H9 (cell line): Measurements from ENCODE around the gene AXIN1. TPM values are rescaled to one million over a fixed set of nuclear protein-coding genes. Genes with fewer than 3 reads are reported as not detected.

ENCODE experiments used
- DNase-seq: peaks from one replicate; pipeline ENCODE4 v3.0.0-alpha.2; 2017
- H2AFZ ChIP-seq: one replicate; pipeline ENCODE4 v1.6.1; 2013; ENCODE audit warnings: mild to moderate bottlenecking, low read length, control low read depth, moderate library complexity
- H2AK5ac ChIP-seq: 2 replicates; pipeline ENCODE4 v1.6.1; 2013; ENCODE audit warnings: low read length, control low read depth, mixed read lengths; ENCODE audit not compliant: insufficient read length
- H2BK120ac ChIP-seq: one replicate; pipeline ENCODE4 v1.6.1; 2013; ENCODE audit warnings: low read depth, mild to moderate bottlenecking, low read length, control low read depth, inconsistent platforms; ENCODE audit not compliant: poor library complexity, severe bottlenecking
- H2BK12ac ChIP-seq: 2 replicates; pipeline ENCODE4 v1.6.1; 2013; ENCODE audit warnings: low read length, control low read depth, mixed read lengths, low read depth; ENCODE audit not compliant: insufficient read length
- H2BK15ac ChIP-seq: 2 replicates; pipeline ENCODE4 v1.6.1; 2013; ENCODE audit warnings: low read depth, low read length, control low read depth
- H2BK20ac ChIP-seq: one replicate; pipeline ENCODE4 v1.6.1; 2013; ENCODE audit warnings: low read depth, mild to moderate bottlenecking, low read length, control low read depth, inconsistent platforms; ENCODE audit not compliant: poor library complexity, severe bottlenecking
- H2BK5ac ChIP-seq: 2 replicates; pipeline ENCODE4 v1.6.1; 2013; ENCODE audit warnings: low read length, control low read depth, mixed read lengths; ENCODE audit not compliant: insufficient read length
- H3K14ac ChIP-seq: 2 replicates; pipeline ENCODE4 v1.6.1; 2013; ENCODE audit warnings: low read length, control low read depth; ENCODE audit not compliant: insufficient read depth
- H3K18ac ChIP-seq: 2 replicates; pipeline ENCODE4 v1.6.1; 2013; ENCODE audit warnings: low read depth, mild to moderate bottlenecking, mixed read lengths, low read length, control low read depth; ENCODE audit not compliant: insufficient read length
- H3K23ac ChIP-seq: 2 replicates; pipeline ENCODE4 v1.6.1; 2013; ENCODE audit warnings: low read length, control low read depth, mixed read lengths, low read depth; ENCODE audit not compliant: insufficient read length
- H3K23me2 ChIP-seq: 2 replicates; pipeline ENCODE4 v1.6.1; 2013; ENCODE audit warnings: low read depth, mild to moderate bottlenecking, mixed read lengths, low read length, control low read depth; ENCODE audit not compliant: insufficient read length, poor library complexity, severe bottlenecking
- H3K27ac ChIP-seq: 2 replicates; pipeline ENCODE4 v1.5.1; 2013; ENCODE audit warnings: low read length, control low read depth, mixed read lengths, low read depth; ENCODE audit not compliant: insufficient read length
- H3K27me3 ChIP-seq: 2 replicates; pipeline ENCODE4 v1.6.1; 2013; ENCODE audit warnings: low read length, control low read depth, inconsistent platforms; ENCODE audit not compliant: insufficient read depth
- H3K4ac ChIP-seq: 2 replicates; pipeline ENCODE4 v1.6.1; 2013; ENCODE audit warnings: low read depth, mild to moderate bottlenecking, control low read depth, inconsistent platforms, low read length, moderate library complexity
- H3K4me1 ChIP-seq: 2 replicates; pipeline ENCODE4 v1.6.1; 2013; ENCODE audit warnings: low read length, control low read depth, inconsistent platforms; ENCODE audit not compliant: insufficient read depth
- H3K4me2 ChIP-seq: 2 replicates; pipeline ENCODE4 v1.6.1; 2013; ENCODE audit warnings: low read length, control low read depth, mixed read lengths; ENCODE audit not compliant: insufficient read length, insufficient read depth
- H3K56ac ChIP-seq: 2 replicates; pipeline ENCODE4 v1.6.1; 2013; ENCODE audit warnings: low read depth, mild to moderate bottlenecking, mixed read lengths, low read length, control low read depth; ENCODE audit not compliant: insufficient read length
- H3K79me1 ChIP-seq: 2 replicates; pipeline ENCODE4 v1.6.1; 2013; ENCODE audit warnings: low read depth, mild to moderate bottlenecking, moderate library complexity, low read length, control low read depth, inconsistent platforms; ENCODE audit not compliant: insufficient read depth, poor library complexity, severe bottlenecking
- H3K79me2 ChIP-seq: 2 replicates; pipeline ENCODE4 v1.6.1; 2013; ENCODE audit warnings: low read length, control low read depth, inconsistent platforms; ENCODE audit not compliant: insufficient read depth
- H3K9ac ChIP-seq: 2 replicates; pipeline ENCODE4 v1.6.1; 2013; ENCODE audit warnings: low read length, control low read depth, mixed read lengths; ENCODE audit not compliant: insufficient read length; ENCODE audit errors: extremely low read depth
- H3K9me3 ChIP-seq: one replicate; pipeline ENCODE4 v1.6.1; 2013; ENCODE audit warnings: low read depth, low read length, inconsistent platforms; ENCODE audit not compliant: control insufficient read depth
- H3T11ph ChIP-seq: one replicate; pipeline ENCODE4 v1.6.1; 2013; ENCODE audit warnings: mild to moderate bottlenecking, low read length, control low read depth, inconsistent platforms
- H4K20me1 ChIP-seq: one replicate; pipeline ENCODE4 v1.6.1; 2013; ENCODE audit not compliant: control insufficient read depth, insufficient read length, insufficient read depth
- H4K5ac ChIP-seq: 2 replicates; pipeline ENCODE4 v1.6.1; 2013; ENCODE audit warnings: low read depth, mild to moderate bottlenecking, mixed read lengths, low read length, control low read depth; ENCODE audit not compliant: insufficient read length
- H4K8ac ChIP-seq: replicated peaks from 2 replicates; pipeline ENCODE4 v1.6.1; 2013; ENCODE audit warnings: low read length, control low read depth, mixed read lengths, low read depth; ENCODE audit not compliant: insufficient read length
- H4K91ac ChIP-seq: 2 replicates; pipeline ENCODE4 v1.6.1; 2013; ENCODE audit warnings: low read depth, mild to moderate bottlenecking, moderate library complexity, mixed read lengths, low read length, control low read depth; ENCODE audit not compliant: insufficient read length
- H3K27ac Mint-ChIP-seq, 3 experiments: 2 replicates in 2 of 3; 3 replicates in 1 of 3; pipeline ENCODE4 v1.8.0; 2020 to 2021; ENCODE audit warnings: mixed read lengths in 3 of 3, mild to moderate bottlenecking in 1 of 3, moderate library complexity in 1 of 3
- H3K27me3 Mint-ChIP-seq: 2 replicates; pipeline ENCODE4 v1.8.0; 2021; ENCODE audit warnings: low read depth, mild to moderate bottlenecking, moderate library complexity, mixed read lengths
- H3K36me3 Mint-ChIP-seq, 3 experiments: 2 replicates in 2 of 3; 3 replicates in 1 of 3; pipeline ENCODE4 v1.8.0; 2020 to 2021; ENCODE audit warnings: low read depth in 3 of 3, mixed read lengths in 3 of 3; ENCODE audit not compliant: insufficient read depth in 1 of 3
- H3K4me1 Mint-ChIP-seq, 2 experiments: 2 replicates each; pipeline ENCODE4 v1.8.0; 2020; ENCODE audit warnings: mixed read lengths in 2 of 2
- H3K4me3 Mint-ChIP-seq, 2 experiments: 2 replicates in 1 of 2; 3 replicates in 1 of 2; pipeline ENCODE4 v1.8.0; 2020 to 2021; ENCODE audit warnings: mild to moderate bottlenecking in 2 of 2, mixed read lengths in 2 of 2, moderate library complexity in 1 of 2
- H3K9me3 Mint-ChIP-seq, 2 experiments: 2 replicates in 1 of 2; 3 replicates in 1 of 2; pipeline ENCODE4 v1.8.0; 2020; ENCODE audit warnings: mild to moderate bottlenecking in 2 of 2, mixed read lengths in 2 of 2, moderate library complexity in 1 of 2
- WGBS: extraction: QIAGEN DNeasy Blood & Tissue Kit; methylation state at CpG from one replicate; pipeline ENCODE4 v1.1.7; 2013; ENCODE audit warnings: missing lambda C conversion rate, low lambda C conversion rate, mixed read lengths; ENCODE audit not compliant: insufficient read length; ENCODE audit errors: extremely low coverage; 5-methylcytosine and 5-hydroxymethylcytosine counted together
- total RNA-seq: library from RNA; stranded (reverse); gene quantifications from 2 replicates; pipeline ENCODE4 v1.2.1, GENCODE V29; 2021
- TF ChIP-seq, protein P1 (sequence below): fragments of 200-600 bp; sonication (generic); conservative IDR thresholded peaks from 3 replicates; pipeline ENCODE4 v1.8.0; 2021; ENCODE audit warnings: antibody characterized with exemption, mild to moderate bottlenecking

AXIN1 gene
- total RNA-seq, 1 experiment from 2014 or later: 50.9 TPM

- Histone ChIP-seq H3K79me1 (no peaks in the 10 kb centered on the region), H3K56ac (no peak overlapping the region), H4K20me1 (no peaks in the 10 kb centered on the region), H2BK15ac (no peak overlapping the region), H3T11ph (no peak overlapping the region), H3K14ac (no peak overlapping the region), H2BK120ac (no peak overlapping the region), H3K27me3 (no peaks in the 10 kb centered on the region), H3K4ac (no peak overlapping the region), H3K23ac (no peak overlapping the region), H4K91ac (no peak overlapping the region), H3K4me2 (no peak overlapping the region), H2BK5ac (no peak overlapping the region), H2BK12ac (no peak overlapping the region), H3K23me2 (no peaks in the 10 kb centered on the region), H2AK5ac (no peak overlapping the region), H4K5ac (no peak overlapping the region), H3K9me3 (no peaks in the 10 kb centered on the region), H3K79me2 (no peaks in the 10 kb centered on the region; the same call in 1 of the 2 replicates), H2BK20ac (no peak overlapping the region), H3K4me1 (no peaks in the 10 kb centered on the region), H3K27ac (no peak overlapping the region), H2AFZ (no peak overlapping the region), H4K8ac (no peak overlapping the region), H3K18ac (no peak overlapping the region), H3K9ac (no peak overlapping the region)
- TF ChIP-seq, protein P1, sequence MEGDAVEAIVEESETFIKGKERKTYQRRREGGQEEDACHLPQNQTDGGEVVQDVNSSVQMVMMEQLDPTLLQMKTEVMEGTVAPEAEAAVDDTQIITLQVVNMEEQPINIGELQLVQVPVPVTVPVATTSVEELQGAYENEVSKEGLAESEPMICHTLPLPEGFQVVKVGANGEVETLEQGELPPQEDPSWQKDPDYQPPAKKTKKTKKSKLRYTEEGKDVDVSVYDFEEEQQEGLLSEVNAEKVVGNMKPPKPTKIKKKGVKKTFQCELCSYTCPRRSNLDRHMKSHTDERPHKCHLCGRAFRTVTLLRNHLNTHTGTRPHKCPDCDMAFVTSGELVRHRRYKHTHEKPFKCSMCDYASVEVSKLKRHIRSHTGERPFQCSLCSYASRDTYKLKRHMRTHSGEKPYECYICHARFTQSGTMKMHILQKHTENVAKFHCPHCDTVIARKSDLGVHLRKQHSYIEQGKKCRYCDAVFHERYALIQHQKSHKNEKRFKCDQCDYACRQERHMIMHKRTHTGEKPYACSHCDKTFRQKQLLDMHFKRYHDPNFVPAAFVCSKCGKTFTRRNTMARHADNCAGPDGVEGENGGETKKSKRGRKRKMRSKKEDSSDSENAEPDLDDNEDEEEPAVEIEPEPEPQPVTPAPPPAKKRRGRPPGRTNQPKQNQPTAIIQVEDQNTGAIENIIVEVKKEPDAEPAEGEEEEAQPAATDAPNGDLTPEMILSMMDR: no peak
- Mint-ChIP-seq H3K4me3 (no peak overlapping the region), H3K4me1 (peaks cover 11 to 20% of the 10 kb centered on the region in 2 experiments), H3K27ac (no peak overlapping the region), H3K36me3 (peaks cover 5 to 50% (median 27%) of the 10 kb centered on the region in 3 experiments), H3K9me3 (no peaks in the 10 kb centered on the region), H3K27me3 (no peaks in the 10 kb centered on the region; the same call in 1 of the 2 replicates)
- WGBS: no CpG with 5 or more reads among the region's 44 CpGs
- no peak for DNase-seq
Observed at GRCh38 chr16:373848-374615, 21.5 kb upstream of the AXIN1 start.
